Mononuclear cell (primary cell): ENCODE results near the gene MEX3B. TPM values are rescaled to one million over a fixed set of nuclear protein-coding genes. Genes with fewer than 3 reads are reported as not detected.

Source experiments
- H3K27me3 ChIP-seq: 2 replicates; pipeline ENCODE4 v1.6.0; 2011; ENCODE audit warnings: low read length, control low read depth; ENCODE audit not compliant: insufficient read depth
- H3K4me1 ChIP-seq: 2 replicates; pipeline ENCODE4 v1.5.1; 2011; ENCODE audit warnings: mild to moderate bottlenecking, low read length, control low read depth; ENCODE audit not compliant: insufficient read depth
- H3K4me3 ChIP-seq: 2 replicates; pipeline ENCODE4 v1.5.1; 2011; ENCODE audit warnings: mild to moderate bottlenecking, low read length, moderate library complexity
- H3K9me3 ChIP-seq: 2 replicates; pipeline ENCODE4 v1.5.1; 2011; ENCODE audit warnings: low read depth, mild to moderate bottlenecking, control low read depth, low read length
- total RNA-seq: library from RNA; depleted of rRNA; stranded (reverse); fragments of >200 nt; gene quantifications from one replicate; pipeline ENCODE4 v1.2.3, GENCODE V29; 2012

MEX3B gene
- total RNA-seq: 1.3 TPM

GRCh38 chr15:82045892-82046665 lies at the start of gene MEX3B:
TSS of gene MEX3B (minus strand) at chr15:82046018. CDS start at chr15:82045705, 313 bp downstream.
- Histone ChIP-seq H3K4me1 (peaks cover 24% of the 10 kb centered on the region), H3K9me3 (no peaks in the 10 kb centered on the region), H3K27me3 (peaks cover 16% of the 10 kb centered on the region), H3K4me3 (peak within 1 kb of the TSS; percentile 68)

- Histone ChIP-seq H3K4me3 (no peak overlapping the region), H3K4me1 (no peaks in the 10 kb centered on the region), H3K27me3 (no peaks in the 10 kb centered on the region), H3K9me3 (no peaks in the 10 kb centered on the region)
These were observed 48.0 kb upstream of the MEX3B start for GRCh38 chr15:82093774-82094211.

GRCh38 chr15:82093325-82093724 lies 47.5 kb upstream of the MEX3B start:
- Histone ChIP-seq H3K4me1 (no peaks in the 10 kb centered on the region), H3K9me3 (no peaks in the 10 kb centered on the region), H3K4me3 (no peak overlapping the region), H3K27me3 (no peaks in the 10 kb centered on the region)

GRCh38 chr15:82091636-82092140 lies 45.9 kb upstream of the MEX3B start:
- Histone ChIP-seq H3K9me3 (no peaks in the 10 kb centered on the region), H3K27me3 (no peaks in the 10 kb centered on the region), H3K4me3 (no peak overlapping the region), H3K4me1 (no peaks in the 10 kb centered on the region)

- H3K4me3 ChIP-seq: no peak overlapping the region
- no peaks in the 10 kb centered on the region for H3K4me1 ChIP-seq
- H3K27me3 ChIP-seq: no peaks in the 10 kb centered on the region
- no peaks in the 10 kb centered on the region for H3K9me3 ChIP-seq
These were observed 40.6 kb upstream of the MEX3B start for GRCh38 chr15:82086243-82086995.

- Histone ChIP-seq H3K4me3 (no peak overlapping the region), H3K9me3 (no peaks in the 10 kb centered on the region), H3K27me3 (no peaks in the 10 kb centered on the region), H3K4me1 (no peaks in the 10 kb centered on the region)
These were observed 36.3 kb upstream of the MEX3B start for GRCh38 chr15:82081914-82082762.

GRCh38 chr15:82080774-82081173 lies 35.0 kb upstream of the MEX3B start:
- no peaks in the 10 kb centered on the region for H3K9me3 ChIP-seq
- H3K27me3 ChIP-seq: no peaks in the 10 kb centered on the region
- no peaks in the 10 kb centered on the region for H3K4me1 ChIP-seq
- H3K4me3 ChIP-seq: no peak overlapping the region

- Histone ChIP-seq H3K4me3 (no peak overlapping the region), H3K9me3 (no peaks in the 10 kb centered on the region), H3K4me1 (no peaks in the 10 kb centered on the region), H3K27me3 (no peaks in the 10 kb centered on the region)
These were observed 33.9 kb upstream of the MEX3B start for GRCh38 chr15:82079736-82080135.

GRCh38 chr15:82074610-82075009 lies 28.8 kb upstream of the MEX3B start:
- Histone ChIP-seq H3K4me1 (no peaks in the 10 kb centered on the region), H3K9me3 (no peaks in the 10 kb centered on the region), H3K4me3 (no peak overlapping the region), H3K27me3 (no peaks in the 10 kb centered on the region)

GRCh38 chr15:82072926-82073537 lies 27.2 kb upstream of the MEX3B start:
- H3K4me3 ChIP-seq: no peak overlapping the region
- no peaks in the 10 kb centered on the region for H3K27me3 ChIP-seq
- no peaks in the 10 kb centered on the region for H3K9me3 ChIP-seq
- H3K4me1 ChIP-seq: no peaks in the 10 kb centered on the region

- H3K4me3 ChIP-seq: no peak overlapping the region
- H3K4me1 ChIP-seq: no peaks in the 10 kb centered on the region
- no peaks in the 10 kb centered on the region for H3K9me3 ChIP-seq
- H3K27me3 ChIP-seq: peaks cover 2% of the 10 kb centered on the region
These were observed 20.6 kb upstream of the MEX3B start for GRCh38 chr15:82066455-82066854.

GRCh38 chr15:82064824-82065223 lies 19.0 kb upstream of the MEX3B start:
- Histone ChIP-seq H3K4me3 (no peak overlapping the region), H3K4me1 (no peaks in the 10 kb centered on the region), H3K9me3 (no peaks in the 10 kb centered on the region), H3K27me3 (peaks cover 2% of the 10 kb centered on the region)

- no peaks in the 10 kb centered on the region for H3K9me3 ChIP-seq
- peaks cover 7% of the 10 kb centered on the region for H3K27me3 ChIP-seq
- no peak overlapping the region for H3K4me3 ChIP-seq
- H3K4me1 ChIP-seq: no peaks in the 10 kb centered on the region
These were observed 16.9 kb upstream of the MEX3B start for GRCh38 chr15:82062479-82063454.
